ENCODE results near the gene TP53AIP1. TPM values are rescaled to one million over a fixed set of nuclear protein-coding genes. Genes with fewer than 3 reads are reported as not detected.

The TP53AIP1 gene
- total and polyA plus RNA-seq, 9 of the 15 experiments (the other 6 are each of a cell fraction or from before 2014, with no cell fraction given), result not detected

DNA sequence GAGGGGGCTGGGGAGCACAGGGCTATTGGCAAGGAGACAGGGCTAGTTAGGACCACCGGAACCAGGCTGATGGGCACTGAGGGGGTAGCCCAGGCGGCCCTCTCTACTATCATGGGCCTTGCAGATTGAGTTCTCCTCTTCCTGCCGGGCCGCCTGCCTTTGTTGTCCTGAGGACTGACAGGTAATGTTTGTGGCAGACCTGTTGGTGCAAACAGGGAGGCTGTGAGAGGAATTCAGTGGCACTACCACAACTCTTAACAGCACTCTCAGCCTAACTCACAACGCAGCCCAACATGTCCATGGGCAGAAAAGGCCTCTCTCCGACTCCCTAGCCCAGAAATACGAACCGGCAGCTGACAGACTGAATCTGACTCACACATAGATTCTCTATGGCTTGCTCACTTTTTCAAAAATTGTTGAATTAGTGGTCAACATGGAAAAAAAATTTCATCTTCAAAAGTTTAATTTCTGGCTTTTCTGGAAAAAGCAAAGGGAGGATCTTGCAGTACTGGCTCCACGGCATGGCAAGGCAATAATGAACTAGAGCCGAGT lies 40.1 kb downstream of the TP53AIP1 start (continued):
- TF ChIP-seq, protein P1, sequence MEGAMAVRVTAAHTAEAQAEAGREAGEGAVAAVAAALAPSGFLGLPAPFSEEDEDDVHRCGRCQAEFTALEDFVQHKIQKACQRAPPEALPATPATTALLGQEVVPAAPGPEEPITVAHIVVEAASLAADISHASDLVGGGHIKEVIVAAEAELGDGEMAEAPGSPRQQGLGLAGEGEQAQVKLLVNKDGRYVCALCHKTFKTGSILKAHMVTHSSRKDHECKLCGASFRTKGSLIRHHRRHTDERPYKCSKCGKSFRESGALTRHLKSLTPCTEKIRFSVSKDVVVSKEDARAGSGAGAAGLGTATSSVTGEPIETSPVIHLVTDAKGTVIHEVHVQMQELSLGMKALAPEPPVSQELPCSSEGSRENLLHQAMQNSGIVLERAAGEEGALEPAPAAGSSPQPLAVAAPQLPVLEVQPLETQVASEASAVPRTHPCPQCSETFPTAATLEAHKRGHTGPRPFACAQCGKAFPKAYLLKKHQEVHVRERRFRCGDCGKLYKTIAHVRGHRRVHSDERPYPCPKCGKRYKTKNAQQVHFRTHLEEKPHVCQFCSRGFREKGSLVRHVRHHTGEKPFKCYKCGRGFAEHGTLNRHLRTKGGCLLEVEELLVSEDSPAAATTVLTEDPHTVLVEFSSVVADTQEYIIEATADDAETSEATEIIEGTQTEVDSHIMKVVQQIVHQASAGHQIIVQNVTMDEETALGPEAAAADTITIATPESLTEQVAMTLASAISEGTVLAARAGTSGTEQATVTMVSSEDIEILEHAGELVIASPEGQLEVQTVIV (CRISPR knock-in tag; IDR thresholded peaks at IDR 0.05; ENCODE audit: borderline replicate concordance), result no peak
- no peak for TF ChIP-seq ZFP91 (CRISPR knock-in tag; IDR thresholded peaks at IDR 0.05)
- TF ChIP-seq ZNF696 (CRISPR knock-in tag; conservative IDR thresholded peaks at IDR 0.05), result no peak

GRCh38 chr11:128901653-128902514 lies 40.8 kb downstream of the TP53AIP1 start:
- Histone ChIP-seq H3K4me1 (replicated peaks in 1 of 2; ENCODE audit: control insufficient read depth in 2 of 2, insufficient read depth in 2 of 2, low read length in 2 of 2) (0 out of 5 replicates have a peak, but pooled peaks cover 0 to 4% of the 10 kb centered on the region in 2 experiments), H3K4me3 (no peak overlapping the region), H3K79me2 (ENCODE audit: control insufficient read depth, insufficient read depth, low read length) (no peaks in the 10 kb centered on the region), H3K9me3 (replicated peaks; ENCODE audit: control insufficient read depth, insufficient read depth, low read depth, low read length) (no peaks in the 10 kb centered on the region), H3K36me3 (ENCODE audit: control insufficient read depth, insufficient read depth, low read length) (no peaks in the 10 kb centered on the region), H3K9ac (ENCODE audit: insufficient read depth in 1 of 2, low read depth in 2 of 2, low read length in 2 of 2) (no peak overlapping the region), H2AFZ (ENCODE audit: low read depth, low read length) (no peak overlapping the region), H3K27me3 (ENCODE audit: control insufficient read depth in 2 of 2, insufficient read depth in 2 of 2, low read length in 2 of 2) (peaks cover 11 to 36% of the 10 kb centered on the region in 2 experiments; a peak in 4 of 5 replicates), H3K9me1 (ENCODE audit: control insufficient read depth, insufficient read depth, low read length) (no peaks in the 10 kb centered on the region), H3K27ac (ENCODE audit: extremely low read depth, low read depth, low read length) (no peak overlapping the region), H3K4me2 (ENCODE audit: insufficient read depth, low read length) (no peak overlapping the region), H4K20me1 (replicated peaks; ENCODE audit: control insufficient read depth, insufficient read depth, low read length) (no peaks in the 10 kb centered on the region; the same call in 1 of the 2 replicates)
- ChIA-PET CTCF (ENCODE audit: low intra/inter-chr PET ratio) (no interaction called here), POLR2A (no interaction called here)
- DNase-seq (ENCODE audit: extremely low read depth in 1 of 4, low spot score in 3 of 4), result no peak
- WGBS (ENCODE audit: insufficient coverage, low coverage, missing lambda C conversion rate), result 1% methylated on average over 28 of the region's 29 CpGs
- BruUV-seq (replicated peaks), result no TSS peak
- no peak for FAIRE-seq
- no peak for ATAC-seq
- intact Hi-C loops (cut with micrococcal nuclease), result no loop called here
- in situ Hi-C loops (cut with MboI), result no loop called here
- TF ChIP-seq, protein P2, sequence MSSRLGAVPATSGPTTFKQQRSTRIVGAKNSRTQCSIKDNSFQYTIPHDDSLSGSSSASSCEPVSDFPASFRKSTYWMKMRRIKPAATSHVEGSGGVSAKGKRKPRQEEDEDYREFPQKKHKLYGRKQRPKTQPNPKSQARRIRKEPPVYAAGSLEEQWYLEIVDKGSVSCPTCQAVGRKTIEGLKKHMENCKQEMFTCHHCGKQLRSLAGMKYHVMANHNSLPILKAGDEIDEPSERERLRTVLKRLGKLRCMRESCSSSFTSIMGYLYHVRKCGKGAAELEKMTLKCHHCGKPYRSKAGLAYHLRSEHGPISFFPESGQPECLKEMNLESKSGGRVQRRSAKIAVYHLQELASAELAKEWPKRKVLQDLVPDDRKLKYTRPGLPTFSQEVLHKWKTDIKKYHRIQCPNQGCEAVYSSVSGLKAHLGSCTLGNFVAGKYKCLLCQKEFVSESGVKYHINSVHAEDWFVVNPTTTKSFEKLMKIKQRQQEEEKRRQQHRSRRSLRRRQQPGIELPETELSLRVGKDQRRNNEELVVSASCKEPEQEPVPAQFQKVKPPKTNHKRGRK (tag; IDR thresholded peaks at IDR 0.05), result no peak
- TF ChIP-seq MYNN (IDR thresholded peaks at IDR 0.05) (no peak), MYNN (CRISPR knock-in tag; IDR thresholded peaks at IDR 0.05) (no peak), TSHZ1 (CRISPR knock-in tag; IDR thresholded peaks at IDR 0.05) (no peak), SAFB2 (IDR thresholded peaks at IDR 0.05; ENCODE audit: borderline replicate concordance, low read depth, low read length, severe bottlenecking) (no peak), RBM39 (optimal IDR thresholded peaks at IDR 0.05; ENCODE audit: low read depth, low read length) (no peak)

Measured in K562 (cell line).